NAMALWA (cell line): Measurements from ENCODE around the gene ARHGEF4.

Source experiments
- DNase-seq: peaks from one replicate; pipeline ENCODE4 v3.0.0-alpha.2; 2015; ENCODE audit warnings: low spot score

ARHGEF4 gene

GRCh38 chr2:130920415-130921163, 83.9 kb downstream of the ARHGEF4 start:
- DNase-seq = peak; percentile 54

DNA sequence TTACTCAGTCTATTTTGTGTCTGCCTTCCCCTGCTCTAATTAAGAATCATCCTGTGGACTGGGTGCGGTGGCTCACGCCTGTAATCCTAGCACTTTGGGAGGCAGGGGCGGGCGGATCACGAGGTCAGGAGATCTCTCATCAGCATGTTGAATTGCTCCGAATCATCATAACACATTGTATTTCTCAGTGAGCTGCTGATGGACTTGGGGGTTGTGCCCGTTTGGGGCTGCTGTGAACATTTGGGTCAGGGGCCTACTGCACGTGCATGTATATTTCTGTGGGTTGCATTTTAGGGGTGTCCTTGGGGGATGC, 84.4 kb downstream of the ARHGEF4 start:
- DNase-seq = no peak

DNA sequence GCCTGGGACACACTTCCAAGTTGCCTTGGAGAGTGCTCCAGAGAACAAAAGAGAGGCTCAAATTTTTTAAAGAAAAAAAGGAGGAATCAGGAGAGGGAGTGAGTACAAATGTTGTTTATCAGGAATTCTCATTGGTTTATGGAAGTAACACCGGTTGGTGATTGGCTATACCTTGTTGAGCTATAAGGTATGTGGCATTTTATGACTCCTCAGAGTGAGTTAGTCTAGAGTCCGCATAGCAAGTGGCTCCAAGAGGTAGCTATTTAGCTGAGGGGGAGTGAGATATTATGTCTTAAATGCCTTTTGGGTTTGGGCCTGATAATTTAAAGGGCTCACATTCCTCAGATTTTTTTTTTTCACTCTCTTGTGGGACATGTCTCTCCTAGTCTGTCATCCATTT, 85.7 kb downstream of the ARHGEF4 start:
- DNase-seq = no peak

GRCh38 chr2:130928385-130928784, 91.7 kb downstream of the ARHGEF4 start:
- DNase-seq = no peak

DNA sequence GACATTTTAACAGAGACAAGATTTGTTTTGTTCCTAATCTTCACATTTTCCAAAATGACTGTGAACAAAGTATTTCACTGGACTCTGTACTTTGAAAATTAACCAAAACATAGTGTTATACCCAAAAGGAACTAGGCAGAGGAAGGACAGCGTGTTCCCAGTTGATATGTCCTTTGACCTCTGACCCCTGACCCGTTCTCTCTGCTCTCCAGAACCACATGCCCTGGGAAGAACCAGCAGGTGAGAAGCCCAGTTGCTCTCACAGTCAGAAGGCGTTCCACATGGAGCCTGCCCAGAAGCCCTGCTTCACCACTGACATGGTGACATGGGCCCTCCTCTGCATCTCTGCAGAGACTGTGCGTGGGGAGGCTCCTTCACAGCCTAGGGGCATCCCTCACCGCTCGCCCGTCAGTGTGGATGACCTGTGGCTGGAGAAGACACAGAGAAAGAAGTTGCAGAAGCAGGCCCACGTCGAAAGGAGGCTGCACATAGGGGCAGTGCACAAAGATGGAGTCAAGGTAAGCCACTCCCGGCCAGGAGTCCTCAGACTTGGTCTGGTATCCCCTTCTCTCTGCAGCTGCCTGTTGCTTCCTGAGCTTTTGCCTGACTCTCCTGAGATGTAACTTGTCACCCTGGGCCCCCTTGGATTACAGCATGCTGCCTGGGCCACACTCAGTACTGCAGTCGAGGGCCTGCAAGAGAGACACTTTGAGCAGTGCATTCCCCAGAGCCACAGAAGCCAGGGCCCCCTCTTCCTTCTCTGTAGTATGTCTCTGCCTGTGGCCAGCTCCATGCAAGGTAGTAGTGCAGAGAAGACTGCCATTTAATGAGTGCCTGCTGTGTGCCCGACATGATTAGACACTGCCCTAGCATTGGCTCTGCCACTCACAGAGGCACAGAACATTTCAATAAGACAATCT, 94.3 kb downstream of the ARHGEF4 start:
- no peak for DNase-seq

DNA sequence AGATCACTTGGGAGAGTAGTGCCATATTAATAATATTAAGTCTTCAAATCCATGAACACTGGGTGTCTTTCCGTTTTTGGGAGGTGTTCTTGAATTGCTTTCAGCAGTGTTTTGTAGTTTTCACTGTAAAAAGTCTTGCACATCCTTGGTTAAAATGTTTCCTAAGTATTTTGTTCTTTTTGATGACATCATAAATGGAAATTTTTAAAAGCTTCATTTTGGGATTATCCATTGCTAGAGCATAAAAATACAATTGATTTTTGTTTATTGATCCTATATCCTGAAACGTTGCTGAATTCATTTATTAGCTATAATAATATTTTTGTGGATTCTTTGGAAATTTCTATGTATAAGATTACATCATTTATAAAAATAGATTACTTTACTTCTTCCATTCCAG, 96.8 kb downstream of the ARHGEF4 start:
- DNase-seq = no peak

DNA sequence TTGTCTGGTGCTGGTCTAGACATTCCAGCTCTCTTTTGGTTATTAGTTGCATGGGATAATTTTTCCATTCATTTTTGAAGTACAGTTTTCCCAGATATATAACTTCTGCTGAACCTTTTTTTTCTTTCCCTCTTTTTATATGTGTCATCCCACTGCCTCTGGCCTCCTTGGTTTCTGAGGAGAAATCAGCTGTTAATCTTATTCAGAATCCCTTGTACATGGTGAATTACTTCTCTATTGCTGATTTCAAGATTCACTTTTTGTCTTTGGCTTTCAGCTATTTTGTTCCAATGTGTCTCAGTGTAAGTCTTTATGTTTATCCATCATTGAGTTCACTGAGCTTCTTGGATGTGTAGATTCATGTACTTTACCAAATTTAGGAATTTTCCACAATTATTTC, 99.7 kb downstream of the ARHGEF4 start:
- DNase-seq = no peak

- no peak for DNase-seq
These were observed 111.3 kb downstream of the ARHGEF4 start for GRCh38 chr2:130947967-130948366.

GRCh38 chr2:130949954-130950353, 113.2 kb downstream of the ARHGEF4 start:
- DNase-seq = no peak

DNA sequence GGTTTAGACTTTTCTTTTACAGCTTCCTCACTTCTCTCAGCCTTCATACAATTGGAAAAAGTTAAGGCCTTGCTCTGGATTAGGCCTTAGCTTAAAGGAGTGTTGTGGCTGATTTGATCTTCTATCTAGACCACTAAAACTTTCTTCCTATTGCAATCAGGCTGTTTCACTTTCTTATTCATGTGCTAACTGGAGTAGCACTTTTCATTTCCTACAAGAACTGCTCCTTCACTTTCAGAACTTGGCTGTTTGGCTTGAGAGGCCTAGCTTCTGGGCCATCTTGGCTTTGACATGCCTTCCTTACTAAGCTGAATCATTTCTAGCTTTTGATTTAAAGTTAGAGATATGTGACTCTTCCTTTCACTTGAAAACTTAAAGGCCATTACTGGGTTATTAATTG, 114.3 kb downstream of the ARHGEF4 start:
- no peak for DNase-seq

DNA sequence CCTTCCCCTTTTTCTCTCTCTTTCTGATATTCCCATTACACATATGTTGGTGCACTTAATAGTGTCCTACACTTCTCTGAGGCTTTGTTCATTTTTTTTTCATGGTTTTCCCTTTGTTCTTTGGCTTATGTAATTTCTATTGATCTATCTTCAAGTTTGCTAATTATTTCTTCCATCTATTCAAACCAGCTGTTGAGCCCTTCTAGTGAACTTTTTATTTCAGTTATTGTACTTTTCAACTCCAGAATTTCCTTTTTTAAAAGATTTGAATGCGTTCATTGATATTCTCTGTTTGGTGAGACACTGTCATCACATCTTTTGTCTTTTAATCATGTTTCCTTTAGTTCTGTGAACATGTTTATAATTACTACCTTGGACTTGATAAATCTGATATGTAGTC, 118.2 kb downstream of the ARHGEF4 start:
- DNase-seq = no peak

GRCh38 chr2:130957915-130958314, 121.2 kb downstream of the ARHGEF4 start:
- DNase-seq = no peak

DNA sequence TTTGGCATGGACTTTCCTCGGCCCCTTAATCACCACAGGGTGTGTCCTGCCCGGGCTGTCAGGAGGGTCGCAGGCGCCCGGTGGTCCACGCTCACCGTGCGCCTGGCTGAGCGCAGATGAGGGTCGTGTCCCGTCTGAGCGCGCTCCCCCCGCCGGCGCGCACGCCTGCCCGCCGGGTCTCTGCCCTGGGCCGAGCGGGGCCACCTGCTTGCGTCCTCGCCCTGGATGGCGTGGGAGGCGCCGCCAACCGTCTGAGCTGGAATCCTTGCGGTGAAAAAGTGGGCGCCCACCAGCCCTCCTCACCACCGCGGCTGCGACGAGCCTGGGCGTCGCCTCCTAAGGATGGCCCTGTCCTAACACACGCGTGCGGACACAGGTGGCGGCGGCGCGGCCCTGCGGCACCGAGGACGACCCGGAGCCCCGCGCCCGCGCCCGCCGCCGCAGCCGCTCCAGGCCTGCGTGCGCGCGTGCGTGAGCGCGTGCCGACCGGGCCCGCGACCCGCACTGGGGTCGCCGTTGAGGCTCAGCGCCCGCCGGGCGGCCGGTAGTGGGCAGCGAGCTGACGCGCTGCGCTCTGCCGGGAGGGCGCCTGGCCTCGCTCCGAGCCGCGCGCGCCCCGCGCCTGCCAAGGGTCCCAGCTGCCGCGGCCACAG, 126.6 kb downstream of the ARHGEF4 start:
- no peak for DNase-seq

DNA sequence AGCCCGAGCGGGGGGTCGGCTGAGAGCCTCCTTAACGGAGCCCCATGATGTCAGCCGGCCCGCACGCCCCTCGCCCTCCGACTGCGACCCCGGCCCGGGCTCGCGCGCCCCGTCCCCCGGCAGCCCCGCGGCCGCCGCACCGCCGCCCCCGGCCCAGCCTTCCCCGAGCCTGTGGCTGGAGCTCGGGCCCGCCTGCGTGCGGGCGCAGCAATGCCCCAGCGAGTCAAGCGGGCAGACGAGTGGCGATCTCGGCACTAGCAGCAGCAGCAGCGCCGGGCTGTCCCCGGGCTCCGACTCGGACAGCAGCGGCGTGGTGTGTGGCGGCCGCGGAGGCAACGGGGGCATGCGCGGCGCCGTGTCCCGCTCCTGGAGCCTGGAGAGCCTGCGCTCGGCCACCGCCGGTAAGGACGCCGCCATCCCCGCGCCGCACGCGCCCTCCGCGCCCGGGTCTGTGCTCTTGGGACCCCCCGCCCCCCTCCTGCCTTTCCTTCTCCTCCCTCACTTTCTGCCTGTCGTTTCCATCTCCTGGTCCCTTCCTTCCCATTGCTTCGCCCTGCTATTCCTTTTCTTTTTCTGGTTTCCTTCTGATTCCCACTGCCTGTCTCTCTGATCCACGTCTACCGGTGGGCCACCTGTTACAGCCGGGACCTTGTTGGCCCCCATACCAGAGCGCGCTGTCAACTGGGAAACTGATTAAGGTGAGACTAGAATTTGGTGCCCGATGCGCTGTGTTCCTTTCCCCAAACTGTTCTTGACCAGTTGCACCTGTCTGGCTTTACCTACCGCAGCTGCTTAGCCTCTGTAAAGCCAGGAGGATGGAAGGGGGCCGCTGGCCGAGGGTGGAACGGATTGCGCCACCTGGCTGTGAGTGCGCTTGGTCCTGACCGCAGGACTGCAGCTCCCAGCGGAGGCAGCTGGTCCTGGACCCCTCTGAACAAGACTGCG, 127.4 kb downstream of the ARHGEF4 start:
- DNase-seq = no peak

- DNase-seq = no peak
These were observed 128.2 kb downstream of the ARHGEF4 start for GRCh38 chr2:130964931-130965330.

- DNase-seq = no peak
These were observed 129.5 kb downstream of the ARHGEF4 start for GRCh38 chr2:130966149-130966774.

- DNase-seq = no peak
These were observed 130.2 kb downstream of the ARHGEF4 start for GRCh38 chr2:130966775-130967490.

DNA sequence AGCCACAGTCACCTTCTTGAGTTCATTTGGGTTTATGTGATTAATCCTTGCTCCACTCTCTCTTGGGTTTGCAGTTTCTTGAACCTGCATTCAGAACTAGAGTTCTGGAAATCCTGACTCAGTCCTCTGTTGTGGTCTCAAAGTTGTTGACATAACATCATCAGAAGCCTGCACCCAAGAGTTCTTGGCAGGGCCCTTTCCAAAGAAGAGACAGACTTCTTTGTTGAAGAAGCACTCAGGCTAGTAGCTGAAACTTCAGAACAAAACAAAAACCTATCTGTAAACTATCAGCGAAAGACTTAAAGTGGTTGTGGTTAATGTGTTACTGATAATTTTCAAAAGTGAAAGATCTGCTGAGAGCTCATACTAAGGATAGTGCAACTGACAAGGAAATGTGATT, 135.7 kb downstream of the ARHGEF4 start:
- DNase-seq = no peak

DNA sequence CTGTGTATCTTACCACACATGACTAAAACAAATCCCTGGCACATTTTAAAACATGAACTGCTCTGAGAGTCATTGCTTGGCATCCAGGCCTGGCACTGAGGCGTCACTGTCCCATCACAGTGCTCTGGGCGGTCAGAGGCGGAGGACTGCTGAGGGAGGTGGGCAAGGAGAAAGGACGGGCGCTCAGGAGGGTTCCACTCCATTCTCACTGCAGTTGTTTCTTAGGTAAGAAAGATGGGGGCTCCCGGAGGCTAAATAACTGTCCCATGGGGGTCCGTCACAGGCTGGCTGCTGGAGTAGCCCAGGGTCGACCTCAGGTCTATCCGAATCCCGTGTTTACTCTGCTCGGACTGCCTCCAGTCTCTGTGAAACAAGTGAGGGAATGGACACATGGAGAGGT, 139.0 kb downstream of the ARHGEF4 start:
- DNase-seq = no peak

DNA sequence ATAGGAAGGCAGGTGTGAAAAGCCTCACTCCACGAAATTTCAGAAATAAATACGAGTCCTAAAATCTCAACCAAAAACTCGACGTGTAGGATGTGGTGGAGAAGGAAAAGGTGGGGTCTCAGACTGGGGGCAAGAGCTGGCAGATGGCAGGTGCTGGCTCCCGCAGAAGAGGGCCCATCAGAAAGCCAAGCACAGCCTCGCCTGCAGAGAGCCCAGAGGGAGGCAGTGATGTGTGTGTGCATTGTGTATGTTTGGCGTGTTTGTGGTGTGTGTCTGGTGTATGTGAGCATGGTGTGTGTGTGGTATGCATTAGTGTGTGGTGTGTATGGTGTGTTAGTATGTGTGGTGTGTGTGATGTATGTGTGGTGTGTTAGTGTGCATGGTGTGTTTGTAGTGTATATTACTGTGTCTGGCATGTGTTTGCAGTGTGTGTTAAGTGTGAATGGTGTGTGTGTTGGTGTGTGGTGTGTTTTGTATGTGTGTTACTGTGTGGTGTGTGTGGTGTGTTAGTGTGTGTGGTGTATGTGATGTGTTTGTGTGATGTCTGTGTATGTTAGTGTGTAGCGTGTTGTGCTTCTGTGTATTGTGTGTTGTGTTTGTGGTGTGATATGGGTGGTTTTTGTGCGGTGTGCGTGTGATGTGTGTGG, 140.0 kb downstream of the ARHGEF4 start:
- DNase-seq = no peak
